HG02763 (cell line): ENCODE results near the gene TMEM132D.
"Not testable (repeated sequence)": the region's sequence is repeated elsewhere in the genome, so short reads cannot be mapped to it uniquely, and the experiment has no call there.

Source experiments
- ATAC-seq: cut with Tn5 transposase; IDR thresholded peaks from one replicate; pipeline ENCODE4 v1.9.1; 2021; ENCODE audit warnings: mild to moderate bottlenecking, moderate library complexity; ENCODE audit not compliant: unreplicated experiment

TMEM132D gene

DNA sequence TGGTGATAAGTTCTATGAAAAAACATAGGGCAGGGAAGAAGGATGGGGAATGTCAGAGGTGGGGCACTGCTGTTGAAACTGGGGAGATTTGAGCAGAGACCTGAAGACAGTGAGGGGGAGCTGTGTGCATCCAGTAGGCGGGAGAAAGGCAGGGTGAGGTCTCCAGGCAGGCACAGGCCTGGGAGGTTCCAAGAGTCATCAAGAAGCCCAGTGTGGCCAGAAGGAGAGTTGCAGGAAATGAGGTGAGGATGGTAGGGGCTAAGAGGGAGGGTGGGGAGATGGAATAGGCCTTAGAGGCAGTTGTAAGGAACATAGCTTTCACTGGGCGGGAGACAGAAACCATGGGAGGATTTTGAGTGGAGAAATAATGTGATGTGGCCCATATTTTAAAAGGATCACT lies 708.7 kb downstream of the TMEM132D start:
- ATAC-seq, result no peak

DNA sequence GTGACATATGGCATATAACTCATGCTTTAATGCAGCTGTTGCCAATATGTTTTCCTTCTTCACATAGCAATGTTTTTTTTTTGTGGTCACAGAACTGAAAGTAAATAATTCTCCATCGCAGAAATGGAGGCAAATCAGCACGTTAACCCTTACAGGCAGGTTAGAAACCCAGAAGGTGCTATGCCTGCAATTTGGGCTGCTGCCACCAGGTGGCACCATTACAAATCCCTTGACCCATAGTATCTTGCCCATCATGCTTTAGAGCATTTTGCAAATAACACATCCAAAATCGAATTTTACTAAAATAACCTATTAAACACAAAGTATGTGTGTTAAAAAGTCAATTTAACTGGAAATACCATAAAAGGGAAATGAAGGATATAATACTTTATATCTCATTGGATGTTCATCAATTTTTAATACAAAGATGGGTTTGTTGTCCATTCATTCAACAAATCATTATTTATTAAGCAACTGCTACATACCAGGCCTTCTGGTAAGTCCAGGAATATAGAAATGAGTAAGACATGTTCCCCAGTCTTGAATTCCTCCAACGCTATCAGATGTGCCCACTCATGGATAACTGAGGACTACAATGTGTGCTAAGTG lies 710.5 kb downstream of the TMEM132D start:
- no peak for ATAC-seq

GRCh38 chr12:129190827-129191226 lies 713.0 kb downstream of the TMEM132D start:
- ATAC-seq, result no peak

- ATAC-seq, result not testable (repeated sequence)
Measured at GRCh38 chr12:129189879-129190278, 713.9 kb downstream of the TMEM132D start.

DNA sequence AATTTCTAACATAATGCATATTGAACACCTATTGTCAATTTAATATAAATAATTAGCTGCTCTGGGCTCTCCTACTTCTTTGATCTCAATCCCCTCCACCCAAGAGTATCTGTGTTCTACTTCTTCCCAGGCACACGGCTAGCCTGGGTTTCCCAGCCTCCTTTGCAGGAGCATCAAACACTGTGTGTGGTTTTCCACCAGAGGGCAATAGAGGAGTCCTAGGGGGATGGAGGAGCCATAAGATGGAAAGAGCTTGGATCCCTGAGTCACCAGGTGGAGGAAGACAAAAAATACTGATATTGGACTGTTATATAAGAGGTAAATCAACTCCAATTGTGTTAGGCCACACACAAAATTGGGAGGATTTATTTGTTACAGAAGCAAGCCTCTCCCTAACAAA lies 716.9 kb downstream of the TMEM132D start:
- ATAC-seq, result no peak

GRCh38 chr12:129185855-129186254 lies 718.0 kb downstream of the TMEM132D start:
- no peak for ATAC-seq

DNA sequence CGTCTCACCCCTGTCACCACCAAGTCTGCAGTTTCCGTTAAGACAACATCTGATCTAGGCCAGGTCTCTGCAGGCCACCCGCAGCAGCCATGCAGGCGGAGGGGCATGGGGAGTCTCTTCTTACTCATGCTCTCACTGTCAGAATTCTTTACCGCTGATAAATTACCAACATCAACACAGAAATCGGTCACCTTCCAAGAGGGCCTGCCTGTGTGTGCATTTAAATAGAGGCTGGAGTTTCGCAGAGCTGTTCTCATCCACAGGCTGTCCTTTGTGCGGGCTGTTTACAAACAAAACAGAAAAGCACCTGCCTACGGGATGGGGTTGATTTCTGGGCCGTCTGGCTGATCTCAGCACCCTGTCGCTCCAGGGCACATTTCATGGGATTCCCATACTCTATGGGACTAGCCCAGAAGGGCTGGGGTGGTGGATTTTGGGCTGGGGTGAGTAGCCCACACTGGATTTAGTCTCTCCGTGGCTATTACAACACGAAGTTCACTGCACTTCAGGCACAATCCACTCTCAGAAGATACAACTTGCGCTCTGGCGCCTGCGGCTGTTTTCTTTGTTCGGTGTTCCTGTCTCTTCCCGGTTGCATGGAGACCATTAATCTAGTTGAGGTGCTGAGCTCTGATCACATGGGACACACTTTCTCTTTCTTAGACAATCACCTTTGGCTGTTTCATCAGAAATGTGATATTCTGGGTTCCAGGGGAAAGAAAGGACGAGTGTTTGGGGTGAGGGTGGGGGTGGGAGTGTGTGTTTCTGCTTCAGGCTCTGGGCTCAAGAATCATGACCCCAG lies 719.5 kb downstream of the TMEM132D start:
- no peak for ATAC-seq

GRCh38 chr12:129179941-129180553 lies 723.8 kb downstream of the TMEM132D start:
- no peak for ATAC-seq

DNA sequence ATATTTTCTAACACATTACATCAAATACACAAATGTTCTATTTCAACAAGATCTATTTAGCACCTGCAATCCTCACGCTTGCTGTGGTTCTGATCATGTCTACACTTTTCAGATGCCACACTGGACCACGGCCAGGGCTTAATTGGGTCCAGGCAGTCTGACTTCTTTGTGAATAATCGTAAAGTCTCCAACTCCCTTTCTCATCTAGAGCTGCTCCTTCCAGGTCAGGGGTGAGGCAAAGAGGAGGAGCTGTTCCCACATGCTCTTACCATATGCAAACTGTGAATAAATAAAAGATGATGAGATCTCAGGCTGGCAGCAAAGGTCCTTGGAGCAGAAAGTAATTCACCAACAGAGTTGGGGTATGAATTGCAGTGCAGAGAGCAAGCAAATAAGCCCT lies 733.9 kb downstream of the TMEM132D start:
- ATAC-seq, result no peak

DNA sequence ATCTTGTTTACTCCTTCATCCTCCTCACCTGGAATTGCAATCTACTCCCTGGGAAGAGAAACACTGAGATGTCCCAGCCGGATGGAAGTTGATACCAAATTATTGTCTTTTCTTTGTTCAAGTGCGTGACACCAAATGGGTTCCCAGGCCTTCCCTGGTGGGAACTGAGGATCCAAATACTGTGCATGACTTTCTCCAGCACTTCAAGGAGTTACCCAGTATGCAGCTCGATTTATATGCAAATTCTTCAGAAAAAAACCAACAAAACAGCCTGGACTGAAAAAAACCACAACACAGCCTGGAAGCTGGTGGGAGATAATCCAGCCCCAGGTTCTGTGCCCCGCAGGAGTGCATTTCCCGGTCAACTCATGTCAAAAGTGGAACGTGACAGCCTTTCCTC lies 740.0 kb downstream of the TMEM132D start:
- ATAC-seq, result no peak

- ATAC-seq, result no peak
Measured at GRCh38 chr12:129163461-129163860, 740.4 kb downstream of the TMEM132D start.

DNA sequence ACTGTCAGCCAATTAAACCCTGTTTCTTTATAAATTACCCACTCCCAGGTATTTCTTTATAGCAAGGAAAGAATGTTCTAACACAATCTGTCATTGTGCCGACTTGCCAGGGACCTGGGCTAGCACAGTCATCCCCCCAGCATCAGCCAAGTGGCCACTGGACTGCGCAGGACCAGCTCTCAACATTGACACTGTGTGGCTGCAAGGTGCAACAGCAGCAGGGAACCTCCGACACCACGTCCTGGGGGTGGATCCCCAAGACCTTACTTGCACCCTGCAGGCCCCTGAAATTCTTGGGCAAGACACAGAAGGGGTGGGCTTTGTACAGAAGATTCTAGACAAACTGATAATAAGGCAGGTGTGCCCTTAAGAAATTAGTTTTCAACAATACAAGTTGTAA lies 741.0 kb downstream of the TMEM132D start:
- no peak for ATAC-seq

GRCh38 chr12:129161511-129161910 lies 742.3 kb downstream of the TMEM132D start:
- ATAC-seq, result no peak

- no peak for ATAC-seq
Measured at GRCh38 chr12:129160282-129160681, 743.5 kb downstream of the TMEM132D start.

DNA sequence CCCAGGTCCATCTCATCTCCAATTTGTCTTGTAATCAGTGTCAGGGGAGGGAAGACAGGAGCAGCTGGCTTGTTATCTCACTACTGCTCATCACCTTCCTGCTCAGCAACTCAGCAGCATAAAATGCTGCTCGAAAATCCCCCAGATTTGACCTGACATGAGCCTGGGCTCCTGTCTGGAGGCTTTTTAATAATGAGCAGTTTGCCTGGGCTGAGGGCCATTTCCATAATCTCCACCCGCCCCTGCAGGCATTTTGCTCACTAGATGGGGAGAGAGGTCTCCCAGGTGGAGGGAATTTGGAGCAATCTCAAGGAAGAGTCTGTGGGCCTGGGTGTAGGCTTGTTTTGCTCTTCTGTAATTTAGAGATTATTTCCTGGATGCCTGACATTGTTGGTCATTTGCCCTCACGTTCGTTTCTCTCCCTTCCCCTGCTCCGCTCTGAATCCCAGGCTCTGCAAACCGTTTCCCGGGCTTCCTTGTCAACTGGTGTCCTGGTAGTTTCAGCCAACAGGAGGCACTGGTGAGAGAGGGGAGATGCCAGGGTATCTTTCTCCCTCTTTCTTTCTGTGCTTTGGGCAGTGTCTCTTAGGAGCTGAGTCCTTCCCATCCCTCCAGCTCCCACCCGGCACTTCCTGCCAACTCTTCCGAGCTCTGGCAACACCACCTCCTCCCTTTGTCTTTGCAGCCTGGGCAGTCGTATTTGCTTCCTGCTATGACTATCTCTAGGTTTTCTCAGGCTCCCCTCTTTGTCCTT lies 751.3 kb downstream of the TMEM132D start:
- ATAC-seq, result no peak

- ATAC-seq, result no peak
Measured at GRCh38 chr12:129150721-129151120, 753.1 kb downstream of the TMEM132D start.

DNA sequence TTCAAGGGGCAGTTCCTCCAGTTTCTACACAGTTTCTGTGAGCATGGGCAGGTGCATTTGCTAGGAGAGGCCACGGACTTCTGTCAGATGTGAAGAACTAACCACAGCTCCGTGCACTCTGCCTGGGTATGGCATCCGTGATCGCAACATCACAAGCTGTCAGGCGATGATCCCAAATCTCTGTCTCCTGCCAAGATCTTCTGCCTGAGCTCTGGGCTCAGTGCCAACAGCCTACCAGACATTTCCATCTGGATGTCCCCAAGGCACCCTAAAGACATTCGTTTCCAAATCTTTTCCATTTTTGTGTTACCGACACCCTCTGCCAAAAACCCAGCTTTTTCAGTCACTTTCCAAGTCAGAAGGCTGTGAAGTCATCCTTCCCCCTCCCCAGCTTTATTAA lies 758.4 kb downstream of the TMEM132D start:
- ATAC-seq, result no peak

DNA sequence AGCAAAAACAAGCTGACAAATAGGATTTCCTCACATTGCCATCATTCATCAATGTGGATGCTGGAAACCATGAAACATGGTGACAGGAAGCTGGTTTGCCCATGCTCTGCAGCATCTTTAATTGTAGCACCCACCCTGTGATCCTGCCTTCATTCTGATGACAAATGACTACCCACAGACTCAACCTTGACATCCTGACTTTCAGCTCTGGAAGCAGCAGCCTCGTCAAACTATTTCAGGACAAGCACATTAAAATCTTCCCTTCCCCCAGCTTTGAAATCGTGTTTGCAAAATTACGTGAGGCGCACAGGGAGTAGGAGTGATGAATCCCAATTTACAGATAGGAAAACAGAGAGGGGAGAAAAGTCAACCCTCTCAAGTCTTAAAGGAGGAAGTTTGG lies 765.0 kb downstream of the TMEM132D start:
- ATAC-seq, result no peak

DNA sequence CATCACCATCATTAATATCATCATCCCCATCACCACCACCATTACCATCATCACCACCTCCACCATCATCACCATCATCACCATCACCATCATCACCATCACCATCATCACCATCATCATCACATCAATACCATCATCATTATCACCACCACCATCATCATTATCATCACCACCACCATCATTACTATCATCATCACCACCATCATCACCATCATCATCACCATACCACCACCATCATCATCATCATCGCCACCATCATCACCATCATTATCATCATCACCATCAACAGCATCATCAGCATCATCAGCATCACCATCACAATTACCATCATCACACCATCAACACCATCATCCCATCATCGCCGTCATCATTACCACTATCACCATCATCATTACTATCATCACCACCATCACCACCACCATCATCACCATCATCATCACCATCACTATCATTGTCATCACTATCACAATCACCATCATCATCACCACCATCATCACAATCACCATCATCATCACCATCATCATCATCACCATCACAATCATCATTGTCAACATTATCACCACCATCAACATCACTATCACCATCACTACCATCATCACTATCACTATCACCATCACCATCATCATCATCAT lies 767.0 kb downstream of the TMEM132D start:
- ATAC-seq, result no peak

- no peak for ATAC-seq
Measured at GRCh38 chr12:129127771-129128170, 776.1 kb downstream of the TMEM132D start.

GRCh38 chr12:129127211-129127610 lies 776.6 kb downstream of the TMEM132D start:
- ATAC-seq, result no peak
